ENCODE measurements around the gene NELL1.
"Not testable (repeated sequence)": the region's sequence is repeated elsewhere in the genome, so short reads cannot be mapped to it uniquely, and the experiment has no call there.

The NELL1 gene

DNA sequence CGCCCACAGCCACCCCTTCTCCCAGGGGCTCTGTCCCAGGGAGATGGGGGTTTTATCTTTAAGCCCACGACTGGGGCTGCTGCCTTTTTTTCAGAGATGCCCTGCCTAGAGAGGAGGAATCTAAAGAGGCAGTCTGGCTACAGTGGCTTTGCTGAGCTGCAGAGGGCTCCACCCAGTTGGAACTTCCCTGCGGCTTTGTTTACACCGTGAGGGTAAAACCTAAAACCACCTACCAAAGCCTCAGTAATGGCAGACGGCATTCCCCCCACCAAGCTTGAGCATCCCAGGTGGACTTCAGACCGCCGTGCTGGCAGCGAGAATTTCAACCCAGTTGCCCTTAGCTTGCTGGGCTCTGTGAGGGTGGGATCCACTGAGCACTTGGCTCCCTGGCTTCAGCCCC, 535.8 kb downstream of the NELL1 start:
- DNase-seq (ENCODE audit: low read depth), result no peak

DNA sequence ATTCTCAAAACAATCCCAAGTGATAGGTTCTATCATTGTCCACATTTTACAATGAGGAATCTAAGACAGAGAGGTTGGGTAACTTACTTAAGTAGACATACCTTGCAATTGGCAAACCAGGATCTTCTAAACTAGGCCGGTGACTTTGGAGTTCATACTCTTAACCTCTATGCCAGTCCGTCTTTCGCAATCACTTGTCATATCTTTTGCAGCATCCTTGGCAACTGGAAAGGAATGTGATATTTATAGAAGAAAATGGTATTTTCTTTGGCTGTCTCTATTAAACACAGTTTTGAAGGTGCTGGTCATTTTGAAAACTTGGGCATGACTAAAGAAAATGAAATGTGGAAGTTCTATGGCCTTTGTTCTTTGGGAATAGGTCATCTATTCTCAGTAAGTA, 556.5 kb downstream of the NELL1 start:
- no peak for DNase-seq (ENCODE audit: low read depth)

DNA sequence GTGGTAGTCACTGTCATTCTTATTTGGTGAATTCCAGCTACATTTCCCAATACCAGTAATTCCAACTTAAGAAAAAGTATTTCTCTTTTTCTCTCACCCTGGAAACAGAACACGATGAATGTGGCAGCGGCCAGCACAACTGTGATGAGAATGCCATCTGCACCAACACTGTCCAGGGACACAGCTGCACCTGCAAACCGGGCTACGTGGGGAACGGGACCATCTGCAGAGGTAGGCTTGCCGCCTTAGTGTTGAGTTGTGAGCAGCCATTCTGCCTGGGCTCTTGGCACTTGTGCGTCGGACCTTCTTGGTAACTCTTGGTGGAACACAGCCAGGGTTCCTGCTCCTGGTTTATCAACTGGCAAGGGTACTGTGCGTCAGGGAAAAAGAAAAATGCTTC, 559.8 kb downstream of the NELL1 start:
- DNase-seq (ENCODE audit: low read depth), result no peak

- DNase-seq (ENCODE audit: low read depth), result no peak
Measured at GRCh38 chr11:21250196-21250595, 580.8 kb downstream of the NELL1 start.

DNA sequence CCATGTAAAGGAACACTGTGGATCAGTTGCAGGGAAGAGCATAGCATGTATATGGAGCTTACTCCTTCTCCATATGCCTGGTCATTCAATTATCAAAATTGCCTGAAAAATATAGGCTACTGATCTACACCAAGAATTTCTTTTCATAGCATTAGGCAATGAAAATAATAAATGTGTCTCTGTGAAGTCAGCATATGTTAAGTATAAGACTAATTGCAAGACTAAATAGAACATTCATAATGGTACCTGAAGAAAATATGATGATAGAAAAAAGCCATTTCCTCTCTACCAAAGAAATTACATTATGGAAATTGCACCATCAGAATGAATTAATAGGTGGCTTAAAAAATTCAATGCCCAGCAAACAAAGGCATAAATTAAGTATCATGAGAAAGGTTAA, 584.7 kb downstream of the NELL1 start:
- no peak for DNase-seq (ENCODE audit: low read depth)

GRCh38 chr11:21254790-21255189, 585.4 kb downstream of the NELL1 start:
- DNase-seq (ENCODE audit: low read depth), result no peak

DNA sequence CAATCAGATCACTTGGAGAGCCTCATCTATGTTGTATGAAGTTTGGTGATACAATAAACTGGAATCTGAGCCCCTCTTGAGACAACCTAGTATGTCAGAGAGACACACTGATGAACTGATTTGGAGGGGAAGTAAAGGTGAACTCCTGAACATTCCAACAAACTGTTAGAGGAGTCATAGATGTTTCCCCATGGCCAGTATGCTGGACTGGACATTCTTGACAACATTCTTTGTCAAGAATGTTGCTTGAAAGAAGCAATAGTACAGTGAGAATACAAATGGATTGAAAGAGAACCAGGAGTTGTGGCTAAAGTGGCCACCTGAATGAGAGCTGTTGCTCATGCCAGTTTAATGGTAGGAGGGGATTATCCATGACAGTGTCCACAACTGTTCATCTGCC, 588.1 kb downstream of the NELL1 start:
- no peak for DNase-seq (ENCODE audit: low read depth)

DNA sequence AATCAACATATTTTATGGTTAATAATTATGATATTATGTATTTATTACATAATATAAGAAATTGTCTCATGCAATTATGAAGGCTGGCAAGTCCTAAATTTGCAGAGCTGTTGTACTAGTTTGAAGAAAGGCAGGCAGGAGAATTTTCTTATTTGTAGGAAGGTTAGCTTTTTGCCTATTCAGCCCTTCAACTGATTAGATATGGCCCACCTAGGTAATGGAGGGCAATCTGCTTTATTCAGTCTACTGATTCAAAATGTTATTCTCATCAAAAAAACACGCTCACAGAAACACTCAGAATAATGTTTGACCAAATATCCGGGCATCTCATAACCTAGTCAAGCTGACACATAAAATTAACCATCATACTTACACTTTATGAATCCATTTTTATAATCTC, 589.0 kb downstream of the NELL1 start:
- DNase-seq (ENCODE audit: low read depth), result no peak

DNA sequence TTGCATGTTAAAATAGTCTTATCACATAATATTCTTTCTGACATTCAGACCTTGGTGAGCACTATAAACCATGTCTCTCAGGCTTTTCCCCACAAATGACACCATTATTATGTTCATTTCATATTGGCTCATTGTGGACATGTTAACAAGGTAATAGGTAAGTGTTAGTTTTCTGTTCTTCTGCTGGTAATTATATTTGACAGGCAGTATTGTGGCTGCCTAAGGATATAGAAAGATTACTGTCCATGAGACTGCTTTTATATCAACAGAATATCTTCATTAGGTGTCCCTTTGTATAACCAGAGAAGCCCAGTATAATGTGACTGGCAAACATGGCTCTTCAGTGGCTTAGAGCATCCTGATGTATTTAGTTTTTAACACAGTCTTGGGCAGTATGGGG, 590.7 kb downstream of the NELL1 start:
- no peak for DNase-seq (ENCODE audit: low read depth)

- DNase-seq (ENCODE audit: low read depth), result no peak
Measured at GRCh38 chr11:21262992-21263391, 593.6 kb downstream of the NELL1 start.

DNA sequence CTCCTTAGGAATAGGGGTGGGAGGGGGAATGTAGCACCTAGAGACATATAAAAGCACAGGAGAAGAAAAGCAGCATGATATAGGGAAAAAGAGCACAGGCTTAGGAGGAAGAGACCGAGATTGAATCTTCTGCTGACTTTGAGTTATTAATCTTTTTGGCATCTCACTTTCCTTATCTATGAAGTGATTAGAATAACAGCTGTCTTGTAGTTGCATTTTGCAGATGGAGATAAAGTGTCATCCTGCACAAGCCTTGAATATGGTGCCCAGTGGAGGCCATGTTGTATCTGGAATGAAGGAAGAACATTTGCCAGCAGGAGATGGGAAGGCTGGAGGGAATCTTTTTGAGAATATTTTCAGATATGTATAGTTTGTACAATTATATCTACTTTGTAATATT, 594.7 kb downstream of the NELL1 start:
- no peak for DNase-seq (ENCODE audit: low read depth)

DNA sequence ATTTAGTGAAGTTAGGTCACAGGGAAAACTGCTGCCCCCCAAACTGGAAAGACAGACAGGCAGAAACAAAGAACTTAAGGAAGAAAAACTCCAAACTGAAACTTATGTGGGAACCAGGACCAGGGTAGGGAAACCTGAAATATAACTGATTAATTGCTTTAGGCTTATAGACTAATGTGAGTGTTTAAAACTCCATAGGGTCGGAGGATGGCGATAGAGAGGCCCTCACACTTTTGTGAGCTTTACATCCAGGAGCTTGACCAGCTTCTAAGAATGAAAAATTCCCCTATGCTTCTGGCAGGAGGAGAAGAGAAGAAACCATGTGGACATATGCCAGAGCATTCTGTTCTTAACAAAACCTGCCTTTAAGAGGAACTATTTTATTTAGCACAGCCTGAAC, 598.6 kb downstream of the NELL1 start:
- no peak for DNase-seq (ENCODE audit: low read depth)

DNA sequence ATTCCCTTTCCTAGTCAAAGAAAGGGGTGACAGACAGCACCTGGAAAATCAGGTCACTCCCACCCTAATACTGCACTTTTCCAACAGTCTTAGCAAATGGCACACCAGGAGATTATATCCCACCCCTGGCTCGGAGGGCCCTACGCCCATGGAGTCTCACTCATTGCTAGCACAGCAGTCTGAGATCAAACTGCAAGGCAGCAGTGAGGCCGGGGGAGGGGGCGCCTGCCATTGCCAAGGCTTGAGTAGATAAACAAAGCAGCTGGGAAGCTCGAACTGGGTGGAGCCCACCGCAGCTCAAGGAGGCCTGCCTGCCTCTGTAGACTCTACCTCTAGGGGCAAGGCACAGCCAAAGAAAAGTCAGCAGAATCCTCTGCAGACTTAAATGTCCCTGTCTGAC, 602.8 kb downstream of the NELL1 start:
- not testable (repeated sequence) for DNase-seq (ENCODE audit: low read depth)

- DNase-seq (ENCODE audit: low read depth), result no peak
Measured at GRCh38 chr11:21278840-21279239, 609.5 kb downstream of the NELL1 start.

DNA sequence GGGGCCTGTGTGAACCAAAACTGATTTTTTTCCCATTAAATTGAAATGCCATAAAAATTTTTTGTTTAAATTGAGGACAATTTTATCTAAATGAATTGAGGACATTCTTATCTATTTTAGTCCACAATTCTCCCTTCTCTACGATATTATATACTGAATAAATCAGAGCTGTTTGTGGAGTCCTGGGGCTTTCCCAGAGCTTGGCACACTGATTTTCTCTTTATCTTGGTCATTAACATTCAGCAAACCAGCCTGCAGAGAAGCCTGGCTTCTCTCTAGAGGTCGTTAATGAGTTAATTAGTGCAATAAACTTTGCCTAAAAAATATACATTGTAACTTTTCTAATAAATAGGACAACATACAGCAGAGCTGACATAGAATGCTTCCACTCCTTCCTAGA, 615.7 kb downstream of the NELL1 start:
- no peak for DNase-seq (ENCODE audit: low read depth)

DNA sequence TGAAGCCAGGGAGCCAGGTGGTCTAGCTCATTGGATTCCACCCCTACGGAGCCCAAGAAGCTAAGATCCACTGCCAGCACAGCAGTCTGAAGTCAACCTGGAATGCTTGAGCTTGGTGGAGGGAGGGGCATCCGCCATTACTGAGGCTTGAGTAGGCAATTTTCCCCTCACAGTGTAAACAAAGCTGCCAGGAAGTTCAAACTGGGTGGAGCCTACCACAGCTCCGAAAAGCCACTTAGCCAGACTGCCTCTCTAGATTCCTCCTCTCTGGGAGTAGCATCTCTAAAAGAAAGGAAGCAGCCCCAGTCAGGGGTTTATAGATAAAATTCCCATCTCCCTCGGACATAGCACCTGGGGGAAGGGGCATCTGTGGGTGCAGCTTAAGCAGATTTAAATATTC, 620.3 kb downstream of the NELL1 start:
- no peak for DNase-seq (ENCODE audit: low read depth)

GRCh38 chr11:21295508-21295907, 626.1 kb downstream of the NELL1 start:
- DNase-seq (ENCODE audit: low read depth), result no peak

DNA sequence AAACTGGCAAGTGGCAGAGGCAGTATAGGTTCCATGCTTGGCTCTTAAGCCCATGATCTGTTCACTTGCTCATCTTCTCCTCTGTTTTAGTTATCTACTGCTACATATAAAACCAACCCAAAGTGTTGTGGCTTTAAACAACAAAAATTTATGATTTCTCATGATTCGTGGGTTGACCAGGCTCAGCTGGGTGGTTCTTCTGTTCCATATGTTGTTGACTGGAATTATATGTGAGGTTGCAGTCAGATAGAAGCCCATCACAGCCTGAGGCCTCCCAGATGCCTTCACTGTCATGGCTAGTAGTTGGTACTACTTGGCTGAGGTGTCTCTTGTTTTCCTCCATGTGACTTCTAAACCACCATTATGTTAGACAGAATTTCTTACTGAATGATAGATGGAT, 632.6 kb downstream of the NELL1 start:
- no peak for DNase-seq (ENCODE audit: low read depth)

- DNase-seq (ENCODE audit: low read depth), result no peak
Measured at GRCh38 chr11:21306739-21307358, 637.5 kb downstream of the NELL1 start.

DNA sequence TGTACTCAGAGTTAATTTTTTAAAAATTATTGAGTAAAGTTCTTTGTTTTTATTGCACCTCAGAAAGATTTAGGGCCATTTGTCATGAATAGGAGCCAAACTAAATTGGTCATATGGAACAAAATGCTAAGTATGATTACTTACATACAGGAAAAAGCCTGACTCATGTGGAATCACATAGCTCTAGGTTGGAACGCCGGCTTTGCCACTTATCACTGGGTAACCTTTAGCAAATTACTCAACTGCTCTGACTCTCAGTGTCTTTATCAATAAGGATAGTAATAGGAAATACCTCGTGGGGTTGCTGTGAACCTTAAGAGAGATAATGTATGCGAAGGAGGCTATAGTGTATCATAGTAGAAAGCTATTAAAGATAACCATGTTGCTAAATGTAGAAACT, 638.5 kb downstream of the NELL1 start:
- no peak for DNase-seq (ENCODE audit: low read depth)

GRCh38 chr11:21316591-21316990, 647.2 kb downstream of the NELL1 start:
- DNase-seq (ENCODE audit: low read depth), result no peak

DNA sequence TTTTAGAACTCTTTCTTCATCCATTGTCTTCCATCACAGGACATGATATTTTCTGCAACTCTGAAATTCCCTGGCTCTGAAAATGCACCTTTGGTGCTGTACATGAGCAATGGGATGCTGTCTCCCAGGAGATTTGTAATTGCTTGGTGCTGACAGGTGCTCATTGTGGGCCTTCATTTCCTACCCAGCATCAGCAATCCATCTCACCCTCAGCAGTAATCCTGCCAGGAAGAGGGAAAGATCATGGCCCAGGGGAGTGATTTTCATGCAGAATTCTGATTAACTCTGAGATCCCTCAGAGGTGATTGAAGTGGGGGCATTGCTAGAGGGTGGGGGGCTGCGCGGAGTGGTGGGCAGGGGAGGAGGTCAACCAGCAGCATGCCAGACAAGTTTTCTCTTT, 651.7 kb downstream of the NELL1 start:
- DNase-seq (ENCODE audit: low read depth), result no peak

GRCh38 chr11:21321530-21321929, 652.1 kb downstream of the NELL1 start:
- DNase-seq (ENCODE audit: low read depth), result no peak

DNA sequence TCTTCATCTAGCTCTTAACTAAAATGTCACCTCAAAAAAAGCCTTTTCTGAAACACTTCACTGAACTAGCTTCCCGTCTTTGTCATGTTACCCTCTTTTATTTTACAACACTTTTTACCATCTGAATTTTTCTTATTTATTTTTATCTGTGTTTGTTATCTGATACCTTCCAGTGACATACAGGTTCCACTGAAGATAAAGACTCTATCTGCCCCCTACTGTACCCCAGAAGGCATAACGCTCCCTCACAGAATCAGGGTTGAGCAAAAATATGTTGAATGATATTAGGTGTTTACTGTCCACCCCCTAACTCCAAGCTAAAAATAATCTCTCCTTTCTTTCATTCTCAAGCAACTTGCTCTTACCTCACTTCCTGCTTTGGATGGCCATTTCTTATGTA, 654.2 kb downstream of the NELL1 start:
- DNase-seq (ENCODE audit: low read depth), result no peak

GRCh38 chr11:21343204-21343603, 673.8 kb downstream of the NELL1 start:
- DNase-seq (ENCODE audit: low read depth), result no peak

All from fibroblast of the conjunctiva (primary cell).